Measurements from ENCODE around the gene USO1.

GRCh38 chr4:75678473-75678872 is 45.9 kb upstream of the USO1 start:
- TF ChIP-seq POLR2A (IDR thresholded peaks at IDR 0.05) (no peak), CTCF (IDR thresholded peaks at IDR 0.05) (no peak)
